ENCODE measurements around the gene PLCZ1.
"Not testable (repeated sequence)": the region's sequence is repeated elsewhere in the genome, so short reads cannot be mapped to it uniquely, and the experiment has no call there.

PLCZ1 gene, protein sequence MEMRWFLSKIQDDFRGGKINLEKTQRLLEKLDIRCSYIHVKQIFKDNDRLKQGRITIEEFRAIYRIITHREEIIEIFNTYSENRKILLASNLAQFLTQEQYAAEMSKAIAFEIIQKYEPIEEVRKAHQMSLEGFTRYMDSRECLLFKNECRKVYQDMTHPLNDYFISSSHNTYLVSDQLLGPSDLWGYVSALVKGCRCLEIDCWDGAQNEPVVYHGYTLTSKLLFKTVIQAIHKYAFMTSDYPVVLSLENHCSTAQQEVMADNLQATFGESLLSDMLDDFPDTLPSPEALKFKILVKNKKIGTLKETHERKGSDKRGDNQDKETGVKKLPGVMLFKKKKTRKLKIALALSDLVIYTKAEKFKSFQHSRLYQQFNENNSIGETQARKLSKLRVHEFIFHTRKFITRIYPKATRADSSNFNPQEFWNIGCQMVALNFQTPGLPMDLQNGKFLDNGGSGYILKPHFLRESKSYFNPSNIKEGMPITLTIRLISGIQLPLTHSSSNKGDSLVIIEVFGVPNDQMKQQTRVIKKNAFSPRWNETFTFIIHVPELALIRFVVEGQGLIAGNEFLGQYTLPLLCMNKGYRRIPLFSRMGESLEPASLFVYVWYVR

DNA sequence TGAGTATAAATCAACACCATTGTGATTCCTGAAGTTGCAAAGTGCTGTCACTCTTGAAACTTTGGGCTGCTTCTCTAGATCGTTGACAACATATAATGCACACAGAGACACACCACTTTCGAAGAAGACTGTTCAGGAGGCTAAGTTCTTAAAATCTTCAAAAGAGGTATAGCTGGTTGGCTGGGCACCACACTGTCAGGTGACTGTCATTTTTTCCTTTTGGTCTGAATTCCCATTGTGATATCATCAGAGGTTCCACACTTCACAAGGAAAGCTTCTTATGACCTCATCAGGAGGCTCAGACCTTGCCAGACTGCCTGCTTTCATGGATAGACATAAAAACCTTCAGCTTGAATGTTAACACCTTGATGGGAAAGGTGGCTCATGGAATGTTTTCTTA is at the start of gene PLCZ1, which contains the start of gene CAPZA3:
Gene PLCZ1, minus strand, starts transcription at position 194 of the 400 bp plus-strand sequence. CDS start 641 bp downstream, outside the sequence.
Gene CAPZA3, plus strand, starts transcription at position 301 of the 400 bp plus-strand sequence. CDS start 150 bp downstream, outside the sequence.
- no peak for DNase-seq (ENCODE audit: low read depth in 2 of 2)

DNA sequence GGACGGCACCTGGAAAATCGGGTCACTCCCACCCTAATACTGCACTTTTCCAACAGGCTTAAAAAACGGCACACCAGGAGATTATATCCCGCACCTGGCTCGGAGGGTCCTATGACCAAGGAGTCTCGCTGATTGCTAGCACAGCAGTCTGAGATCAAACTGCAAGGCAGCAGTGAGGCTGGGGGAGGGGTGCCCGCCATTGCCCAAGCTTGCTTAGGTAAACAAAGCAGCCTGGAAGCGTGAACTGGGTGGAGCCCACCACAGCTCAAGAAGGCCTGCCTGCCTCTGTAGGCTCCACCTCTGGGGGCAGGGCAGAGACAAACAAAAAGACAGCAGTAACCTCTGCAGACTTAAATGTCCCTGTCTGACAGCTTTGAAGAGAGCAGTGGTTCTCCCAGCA is 47.7 kb upstream of the PLCZ1 start:
- DNase-seq (ENCODE audit: low read depth in 2 of 2): not testable (repeated sequence)

DNA sequence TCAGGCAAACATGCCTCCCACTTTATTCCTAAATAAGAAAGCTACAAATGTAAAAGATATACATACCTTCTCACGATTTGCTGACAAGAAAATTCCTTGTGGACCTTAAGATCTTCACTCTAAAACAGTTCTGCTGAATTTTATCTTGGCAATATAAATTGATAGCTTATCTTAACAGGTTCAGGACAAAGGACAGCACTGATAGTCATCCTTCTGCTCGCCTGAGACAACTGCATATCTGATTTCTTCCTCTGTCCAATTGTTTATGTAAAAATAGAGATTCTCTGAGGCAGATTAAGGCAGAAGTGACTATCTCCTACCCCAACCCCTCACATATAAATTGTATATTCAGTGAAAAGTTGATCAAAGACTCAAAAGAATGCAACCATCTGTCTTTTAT is 45.0 kb upstream of the PLCZ1 start:
- DNase-seq (ENCODE audit: low read depth in 2 of 2): no peak

DNA sequence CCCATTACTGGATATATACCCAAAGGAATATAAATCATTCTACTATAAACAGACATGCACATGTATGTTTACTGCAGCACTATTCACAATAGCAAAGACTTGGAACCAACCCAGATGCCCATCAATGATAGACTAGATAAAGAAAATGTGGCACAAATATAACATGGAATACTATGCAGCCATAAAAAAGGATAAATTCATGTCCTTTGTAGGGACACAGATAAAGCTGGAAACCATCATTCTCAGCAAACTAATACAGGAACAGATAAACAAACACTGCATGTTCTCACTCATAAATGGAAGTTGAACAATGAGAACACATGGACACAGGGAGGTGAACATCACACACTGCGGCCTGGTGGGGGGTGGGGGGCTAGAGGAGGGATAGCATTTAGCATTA is 28.7 kb upstream of the PLCZ1 start:
- DNase-seq (ENCODE audit: low read depth in 2 of 2): not testable (repeated sequence)

DNA sequence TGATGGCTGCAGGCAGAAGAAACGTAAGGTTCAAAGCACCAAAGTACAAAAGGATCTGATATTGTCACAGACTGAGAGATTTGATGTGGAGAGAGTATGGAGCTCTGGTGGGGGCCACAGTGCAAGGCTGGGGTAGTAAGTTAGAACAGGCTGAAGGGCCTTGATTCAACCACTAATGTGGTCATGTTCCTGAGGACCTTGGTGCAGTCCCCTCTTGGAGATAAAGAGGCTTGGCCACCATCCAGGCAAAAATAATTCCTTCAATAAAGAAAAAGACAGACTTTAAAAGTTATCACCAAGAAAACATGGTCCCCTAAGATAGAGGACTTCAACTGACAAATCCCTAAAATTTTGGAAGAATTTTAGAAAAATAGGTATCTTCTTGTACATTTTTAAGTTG is 17.5 kb upstream of the PLCZ1 start:
- DNase-seq (ENCODE audit: low read depth in 2 of 2): no peak

DNA sequence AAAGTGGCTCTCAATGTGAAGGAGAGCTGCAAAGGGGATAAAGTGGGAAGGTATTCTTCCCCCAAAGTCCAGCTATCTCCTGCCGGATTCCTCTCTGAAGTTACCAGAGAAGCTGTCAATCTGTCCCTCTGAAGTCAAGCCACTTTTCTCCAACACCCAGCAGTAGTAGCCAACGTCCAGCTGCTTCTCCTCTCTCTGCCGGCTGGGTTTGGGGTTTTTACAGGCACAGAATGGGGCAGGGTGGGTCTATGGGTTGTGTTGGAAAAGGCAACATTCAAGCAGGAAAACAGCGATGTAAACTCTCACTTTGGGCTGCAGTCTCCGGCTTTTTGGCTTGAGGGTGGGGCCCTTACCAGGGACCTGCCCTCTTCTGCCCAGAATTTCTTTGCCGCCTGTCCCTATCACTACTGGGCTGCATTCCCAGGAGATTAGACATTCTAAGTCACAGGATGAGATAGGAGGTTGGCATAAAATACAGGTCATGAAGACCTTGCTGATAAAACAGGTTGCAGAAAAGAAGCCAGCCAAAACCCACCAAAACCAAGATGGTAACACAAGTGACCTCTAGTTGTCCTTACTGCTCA is 16.4 kb upstream of the PLCZ1 start:
- DNase-seq (ENCODE audit: low read depth in 2 of 2): no peak

DNA sequence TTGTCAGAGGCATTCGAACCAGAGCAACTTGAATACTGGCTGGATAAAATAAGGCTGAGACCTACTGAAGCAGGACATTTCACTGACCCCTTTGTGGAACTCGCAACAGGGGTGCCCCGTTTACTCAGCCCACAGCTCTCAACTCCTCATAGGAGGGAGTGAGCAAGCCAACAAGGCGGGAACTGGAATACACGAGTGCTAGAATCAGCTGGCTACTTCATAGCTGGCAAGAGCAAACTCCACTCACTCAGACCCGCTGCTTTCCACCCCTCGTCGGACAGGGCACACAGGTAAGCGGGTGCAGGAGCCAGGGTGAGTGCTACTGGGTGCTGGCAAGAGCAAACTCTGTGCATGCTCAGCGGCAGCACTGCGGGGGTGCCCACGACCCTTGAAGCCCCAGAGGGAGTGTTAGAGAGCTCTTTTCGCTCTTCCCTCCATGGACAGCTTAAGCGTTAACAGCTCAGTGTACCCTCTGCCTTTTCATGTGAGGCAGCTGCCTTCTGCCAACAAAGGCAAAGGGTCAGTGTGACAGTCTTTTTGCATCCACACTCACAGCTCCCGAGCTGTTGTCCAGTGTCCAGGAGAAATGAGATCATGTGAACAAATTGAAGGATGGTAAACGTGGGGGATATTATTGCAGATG is 15.8 kb upstream of the PLCZ1 start:
- no peak for DNase-seq (ENCODE audit: low read depth in 2 of 2)

DNA sequence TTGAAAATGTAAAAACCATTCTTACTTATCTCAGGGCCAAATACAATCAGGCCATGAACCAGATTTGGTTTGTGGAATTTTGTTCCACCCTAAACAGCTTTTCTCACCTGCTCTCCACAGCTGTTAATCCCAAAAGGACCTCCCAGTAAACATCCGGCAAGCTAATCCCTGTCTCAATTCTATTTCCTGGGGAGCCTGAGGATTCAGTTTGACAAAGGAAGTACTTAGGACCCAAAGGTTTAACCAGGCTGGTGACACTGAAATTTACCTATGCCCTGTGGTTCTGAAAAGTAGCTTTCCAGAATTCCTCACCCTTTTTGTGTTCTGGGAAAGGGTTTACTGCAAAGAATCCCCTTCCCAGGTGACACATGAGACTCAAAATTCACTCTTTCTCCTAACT is 15.1 kb upstream of the PLCZ1 start:
- no peak for DNase-seq (ENCODE audit: low read depth in 2 of 2)

DNA sequence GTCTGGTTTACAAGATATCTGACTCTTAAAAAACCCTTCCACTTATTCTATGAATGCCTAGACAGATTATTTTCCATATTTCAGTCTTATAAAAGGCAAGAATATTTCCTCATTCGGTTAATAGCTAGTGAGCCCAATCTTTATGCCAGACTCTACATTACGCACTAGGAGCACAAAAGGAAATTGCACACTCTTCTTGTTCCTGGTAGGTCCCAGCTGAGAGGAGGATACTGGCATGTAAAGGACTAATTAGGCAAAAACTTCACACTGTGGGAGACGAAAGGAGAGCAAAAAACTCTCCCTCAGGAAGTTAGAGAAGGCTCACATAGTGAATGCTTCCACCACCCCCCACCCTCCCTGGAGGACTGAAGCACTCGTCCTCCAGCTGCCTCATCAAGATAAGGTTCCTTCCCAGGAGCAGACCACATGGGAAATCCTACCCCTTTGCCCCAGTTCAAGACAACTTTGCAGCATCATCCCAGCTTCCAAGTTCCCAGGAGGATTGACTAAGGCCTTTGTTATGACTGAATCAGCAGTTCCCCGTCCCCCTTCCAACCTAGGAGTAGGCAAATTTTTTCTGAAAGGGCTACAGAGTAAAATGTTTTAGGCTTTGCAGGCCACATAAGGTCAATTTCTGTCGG is 14.6 kb upstream of the PLCZ1 start:
- no peak for DNase-seq (ENCODE audit: low read depth in 2 of 2)

DNA sequence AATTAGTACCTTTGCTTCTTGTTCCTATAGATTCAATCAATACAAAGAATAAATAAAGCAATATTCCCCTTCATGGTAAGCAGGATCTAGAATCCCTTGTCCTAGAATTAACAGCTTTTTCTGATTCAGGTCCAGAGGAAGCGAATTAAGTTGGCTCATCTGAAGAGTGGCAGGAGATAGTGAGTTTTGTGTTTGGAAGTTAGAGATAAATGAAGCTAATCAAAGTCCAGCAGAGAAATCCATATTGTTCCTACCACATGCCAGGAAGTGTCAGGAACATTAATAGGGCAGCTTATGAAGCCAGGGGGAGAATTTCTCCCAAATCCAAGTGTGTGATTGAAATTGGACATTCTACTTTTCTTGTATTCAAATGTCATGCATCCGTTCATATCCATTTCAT is 14.1 kb upstream of the PLCZ1 start:
- DNase-seq (ENCODE audit: low read depth in 2 of 2): no peak

DNA sequence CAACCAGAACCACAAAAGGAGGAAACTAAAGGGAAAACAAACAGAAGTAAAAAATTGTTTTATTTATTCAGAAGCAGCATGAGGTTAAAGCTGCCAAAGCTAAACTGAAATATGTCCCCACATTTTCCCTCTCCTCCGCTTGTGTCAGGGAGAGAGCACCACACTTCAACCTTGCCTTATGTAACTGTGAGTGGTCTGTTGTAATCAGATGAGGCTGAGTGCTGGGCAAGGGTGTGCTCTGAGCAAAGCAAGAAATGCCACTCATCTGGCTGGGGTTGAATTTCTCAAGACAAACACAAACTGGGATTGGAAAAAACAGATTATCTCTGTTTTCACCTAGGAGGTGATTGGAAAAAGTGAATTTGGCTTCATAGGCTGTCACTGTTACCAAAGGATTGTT is 12.3 kb upstream of the PLCZ1 start:
- no peak for DNase-seq (ENCODE audit: low read depth in 2 of 2)

DNA sequence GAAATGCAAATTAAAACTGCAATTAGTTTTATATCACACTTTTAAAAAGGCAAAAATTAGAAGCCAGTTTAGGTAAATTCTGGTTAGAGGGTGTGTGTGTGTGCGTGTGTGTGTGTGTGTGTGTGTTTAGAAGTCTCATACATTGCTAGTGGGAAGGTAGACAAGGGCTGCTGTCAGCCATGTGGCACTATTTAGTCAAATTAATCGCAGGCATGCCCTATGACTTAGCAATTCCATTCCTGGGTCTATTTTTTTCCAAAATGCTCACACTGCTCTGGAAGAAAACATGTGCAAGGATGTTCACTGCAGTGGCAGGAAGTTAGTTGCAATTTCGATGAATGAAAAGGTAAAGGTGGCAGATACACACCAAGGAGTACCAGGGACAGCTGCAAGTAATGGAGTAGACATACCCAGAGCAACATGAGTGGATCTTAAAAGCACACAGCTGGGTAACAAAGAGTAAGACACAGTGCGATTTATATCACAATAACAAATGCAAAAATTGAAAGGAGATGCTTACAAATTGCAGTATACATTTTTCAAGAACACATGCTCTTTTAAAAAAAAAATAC is 11.7 kb upstream of the PLCZ1 start:
- DNase-seq (ENCODE audit: low read depth in 2 of 2): no peak

DNA sequence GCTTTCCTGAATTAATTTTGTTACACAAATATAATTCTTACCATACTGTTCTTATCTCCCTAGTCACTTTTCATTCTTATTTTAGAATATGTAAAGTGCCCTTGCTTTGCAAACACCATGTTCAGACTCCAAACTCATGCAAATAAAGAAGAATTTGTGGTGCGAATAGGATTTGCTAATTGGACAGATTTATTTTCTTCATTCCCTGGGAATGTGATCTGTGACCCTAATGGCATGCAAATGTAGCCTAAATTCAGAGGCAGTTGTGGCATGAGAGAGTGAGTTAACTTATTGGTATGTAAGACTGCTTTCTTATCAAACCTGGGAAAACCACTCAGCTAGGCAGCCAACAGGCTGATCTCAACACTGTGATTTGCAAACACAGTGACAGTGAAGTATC is 10.1 kb upstream of the PLCZ1 start:
- DNase-seq (ENCODE audit: low read depth in 2 of 2): no peak

DNA sequence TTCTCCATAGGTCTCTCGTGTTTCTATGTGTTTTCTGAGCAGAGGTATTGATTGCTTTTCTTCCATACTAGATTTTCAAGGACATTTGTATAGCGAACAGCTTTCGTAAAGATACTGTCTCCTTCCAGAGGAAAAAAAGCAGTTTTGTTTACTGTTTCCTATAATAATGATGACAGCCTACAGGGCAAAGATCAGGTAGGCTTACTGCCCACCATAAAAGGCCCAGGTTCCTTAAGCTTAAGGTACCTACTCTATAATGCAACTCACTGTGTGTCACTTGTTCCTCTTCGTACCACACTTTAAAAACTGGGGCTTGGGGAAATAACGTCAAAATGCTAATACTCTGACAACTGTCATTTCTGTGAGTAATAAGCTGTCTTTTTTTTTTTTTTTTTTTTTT is 6.7 kb downstream of the PLCZ1 start:
- DNase-seq (ENCODE audit: low read depth in 2 of 2): no peak

DNA sequence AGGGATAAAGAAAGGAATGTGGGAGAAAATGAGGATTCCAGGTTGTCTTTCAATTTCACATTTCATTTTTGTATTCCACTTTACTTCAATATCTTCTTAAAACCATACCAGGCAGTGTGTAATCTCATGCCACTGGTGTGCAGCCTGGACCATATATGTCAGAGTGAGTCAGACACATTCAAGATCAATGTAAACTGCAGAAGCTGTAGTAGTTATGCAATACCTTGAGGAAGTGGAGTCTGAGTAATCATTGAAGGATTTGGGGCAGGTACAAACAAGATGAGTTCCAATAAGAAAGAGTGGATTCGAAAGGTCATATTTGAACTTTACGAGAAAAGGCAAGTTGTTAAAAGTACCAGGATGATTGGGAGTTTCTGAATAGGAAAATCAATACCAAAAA is 14.1 kb downstream of the PLCZ1 start:
- no peak for DNase-seq (ENCODE audit: low read depth in 2 of 2)

DNA sequence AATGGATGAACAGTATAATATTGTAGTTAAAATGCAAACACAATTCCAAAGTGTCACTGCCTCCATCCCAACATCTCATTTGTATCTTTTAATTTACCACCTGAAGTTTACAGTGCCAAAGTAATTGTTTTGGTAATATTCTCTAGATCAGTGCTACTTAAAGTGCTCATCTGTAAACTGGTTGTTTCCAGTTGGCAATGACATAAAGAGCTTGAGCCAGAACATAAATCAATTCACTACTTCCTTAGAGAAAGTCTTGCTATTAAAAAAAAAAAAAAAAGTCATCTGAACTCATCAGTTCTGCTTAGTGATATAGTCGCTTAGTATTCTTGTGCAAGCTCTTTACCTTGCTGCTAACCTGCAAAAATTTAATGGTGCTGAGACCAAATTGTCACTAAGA is 16.4 kb downstream of the PLCZ1 start:
- DNase-seq (ENCODE audit: low read depth in 2 of 2): no peak

DNA sequence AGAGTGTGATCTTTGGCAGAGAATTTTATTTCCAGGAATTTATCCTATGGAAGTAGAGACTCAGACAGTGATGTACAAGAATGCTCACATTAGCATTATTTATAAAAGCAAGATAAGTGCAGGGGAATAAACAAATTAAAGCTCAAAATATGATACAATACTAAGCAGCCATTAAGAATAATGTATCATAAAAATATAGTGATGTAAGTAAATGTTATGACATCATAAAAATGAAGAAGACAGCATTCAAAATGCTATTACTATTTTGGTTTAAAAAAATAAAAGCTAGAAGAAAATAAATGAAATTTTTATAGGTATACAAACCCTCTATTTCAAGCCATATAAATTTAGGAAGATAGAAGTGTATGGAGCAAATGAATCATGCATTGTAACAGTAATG is 17.1 kb downstream of the PLCZ1 start:
- DNase-seq (ENCODE audit: low read depth in 2 of 2): no peak

DNA sequence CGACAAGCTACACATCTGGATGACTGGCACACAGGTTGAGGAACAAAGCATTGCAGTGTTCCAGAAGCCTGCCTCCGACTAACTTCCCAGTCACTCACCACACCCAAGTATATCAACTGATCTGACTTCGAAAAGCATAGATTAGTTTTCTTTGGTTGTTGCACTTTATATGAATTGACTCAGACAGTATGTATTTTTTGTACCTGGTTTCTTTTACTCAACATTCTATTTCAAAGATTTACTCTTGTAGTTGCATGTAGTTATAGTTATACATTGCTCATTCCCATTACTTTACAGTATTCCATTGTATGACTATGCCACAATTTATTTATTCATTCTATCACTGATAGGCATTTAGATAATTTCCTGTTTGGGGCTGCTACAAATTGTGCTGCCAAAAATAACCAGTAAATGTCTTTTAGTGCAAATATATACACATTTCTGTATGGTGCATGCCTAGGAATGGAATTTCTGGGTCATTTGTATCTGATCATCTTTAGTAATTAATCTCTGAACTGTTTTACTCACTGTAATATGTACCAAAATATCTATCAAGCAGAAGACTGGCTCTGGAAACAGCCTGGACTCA is 17.8 kb downstream of the PLCZ1 start:
- DNase-seq (ENCODE audit: low read depth in 2 of 2): no peak

DNA sequence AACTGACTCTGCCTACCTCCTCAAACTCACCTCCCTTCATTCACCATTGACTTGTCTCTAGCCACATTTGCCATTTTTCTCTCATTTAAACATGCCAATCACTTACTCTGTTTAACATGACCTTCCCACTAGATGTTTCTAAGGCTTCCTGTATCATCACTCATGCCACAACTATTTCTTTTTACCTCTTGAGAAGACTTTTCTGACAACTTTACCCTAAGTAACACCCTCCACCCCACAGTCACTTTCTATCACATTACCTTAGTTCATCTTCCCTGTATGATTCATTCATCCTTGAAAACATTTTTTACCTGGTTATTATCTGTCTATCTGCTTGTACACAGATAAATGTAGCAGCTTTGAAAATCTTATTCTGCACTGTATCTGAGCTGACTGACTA is 19.4 kb downstream of the PLCZ1 start:
- DNase-seq (ENCODE audit: low read depth in 2 of 2): no peak

DNA sequence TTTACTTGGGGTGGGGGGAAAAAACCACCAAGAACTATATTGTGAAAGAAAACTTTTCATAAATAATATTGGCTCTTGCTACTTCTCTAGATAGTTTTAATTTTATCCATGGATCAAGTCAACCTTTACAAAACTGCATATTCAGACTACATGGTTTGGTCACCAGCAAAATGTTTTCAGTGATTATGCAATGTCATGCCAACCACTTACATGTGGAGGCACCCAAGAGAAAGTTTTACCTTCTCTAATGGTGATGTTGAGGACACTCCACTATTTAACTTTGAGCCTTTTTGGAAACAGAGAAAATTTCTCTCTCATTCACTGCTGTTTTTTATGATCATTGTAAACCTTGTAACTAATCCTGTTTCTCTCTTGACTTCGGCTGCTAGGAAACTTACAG is 21.6 kb downstream of the PLCZ1 start:
- DNase-seq (ENCODE audit: low read depth in 2 of 2): no peak

DNA sequence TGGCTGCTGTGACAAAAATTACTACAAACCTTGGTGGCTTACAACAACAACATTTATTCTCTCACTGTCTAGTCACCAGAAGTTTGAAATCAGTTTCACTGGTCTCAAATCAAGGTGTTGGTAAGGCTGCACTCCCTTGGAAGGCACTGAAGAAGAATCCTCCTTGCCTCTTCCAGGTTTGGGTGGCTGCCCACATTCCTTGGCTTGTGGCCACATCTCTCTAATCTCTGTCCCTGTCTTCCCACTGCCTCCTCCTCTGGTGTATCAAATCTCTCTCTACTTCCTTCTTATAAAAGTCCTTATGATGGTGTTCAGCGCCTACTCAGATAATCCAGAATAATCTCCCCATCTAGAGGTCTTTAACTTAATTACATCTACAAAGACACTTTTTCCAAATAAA is 31.0 kb downstream of the PLCZ1 start:
- DNase-seq (ENCODE audit: low read depth in 2 of 2): no peak

All from stimulated activated CD8-positive, alpha-beta memory T cell treated with anti-CD3 and anti-CD28 coated beads, Interleukin-15, amount 100 ng/mL, for 4 hours (primary cell).